ENCODE data around the gene RPL35A. TPM values are rescaled to one million over a fixed set of nuclear protein-coding genes. Genes with fewer than 3 reads are reported as not detected.

Gene RPL35A
- total and polyA plus RNA-seq, 9 of the 15 experiments (the other 6 are each of a cell fraction or from before 2014, with no cell fraction given) = 1,475 to 2,942 (median 2,367) TPM

GRCh38 chr3:197963019-197963637 is 13.1 kb downstream of the RPL35A start (continued):
- TF ChIP-seq PBX2 (CRISPR knock-in tag; IDR thresholded peaks at IDR 0.05; ENCODE audit: low read depth) = no peak
- peak; percentile 46; the same call in 1 of the 2 replicates for TF ChIP-seq PBX2 (tag; conservative IDR thresholded peaks at IDR 0.05; ENCODE audit: low read depth)
- no peak for TF ChIP-seq XRCC4 (IDR thresholded peaks at IDR 0.05; ENCODE audit: extremely low read depth, insufficient read depth, insufficient read length)
- no peak for TF ChIP-seq NR4A1 (CRISPR knock-in tag; IDR thresholded peaks at IDR 0.05)
- no peak for TF ChIP-seq NR4A1 (tag; IDR thresholded peaks at IDR 0.05)
- TF ChIP-seq AFF4 (CRISPR knock-in tag; IDR thresholded peaks at IDR 0.05) = no peak

All from K562 (cell line).